HepG2 (cell line): Measurements from ENCODE around the gene NUDT22. TPM values are rescaled to one million over a fixed set of nuclear protein-coding genes. Genes with fewer than 3 reads are reported as not detected.

ENCODE experiments used
- HNRNPL ChIP-seq: fragments of 200-400 bp; formaldehyde crosslinking; IDR thresholded peaks from 2 replicates; pipeline ENCODE4 v1.6.1; 2017; ENCODE audit warnings: mild to moderate bottlenecking, low read depth, low read length
- HNRNPUL1 ChIP-seq: fragments of 200-400 bp; formaldehyde crosslinking; IDR thresholded peaks from 2 replicates; pipeline ENCODE4 v1.6.1; 2017; ENCODE audit warnings: low read depth, mild to moderate bottlenecking, low read length, moderate library complexity
- NCOR1 ChIP-seq: fragments of 200-600 bp; sonication (generic); IDR thresholded peaks from 2 replicates; pipeline ENCODE4 v1.7.0; 2017; ENCODE audit warnings: antibody characterized with exemption, low read length, borderline replicate concordance
- NR2C2 ChIP-seq: sonication (generic); formaldehyde crosslinking; IDR thresholded peaks from 2 replicates; pipeline ENCODE4 v1.4.0; 2020; ENCODE audit warnings: missing genetic modification reagents, mild to moderate bottlenecking, moderate library complexity, borderline replicate concordance
- REPIN1 ChIP-seq: sonication (generic); formaldehyde crosslinking; IDR thresholded peaks from 2 replicates; pipeline ENCODE4 v1.8.0; 2022; ENCODE audit warnings: missing genetic modification reagents, low read depth, mild to moderate bottlenecking, borderline replicate concordance
- REST ChIP-seq, 2 experiments: IDR thresholded peaks; 2 replicates each; pipeline ENCODE4 v1.6.1; 2011 to 2012; ENCODE audit warnings: low read length in 2 of 2, borderline replicate concordance in 1 of 2, low read depth in 1 of 2, mild to moderate bottlenecking in 1 of 2, moderate library complexity in 1 of 2
- U2AF2 ChIP-seq: fragments of 200-400 bp; formaldehyde crosslinking; IDR thresholded peaks from 2 replicates; pipeline ENCODE4 v1.6.1; 2017; ENCODE audit warnings: low read depth, mild to moderate bottlenecking, low read length
- ZBTB3 ChIP-seq: sonication (generic); formaldehyde crosslinking; IDR thresholded peaks from 2 replicates; pipeline ENCODE4 v1.4.0; 2020; ENCODE audit warnings: low read depth, mild to moderate bottlenecking, moderate library complexity, missing genetic modification reagents, borderline replicate concordance
- ZHX1 ChIP-seq: sonication (generic); formaldehyde crosslinking; IDR thresholded peaks from 2 replicates; pipeline ENCODE4 v1.8.1; 2022; ENCODE audit warnings: low read depth, mild to moderate bottlenecking, missing genetic modification reagents
- ZNF326 ChIP-seq: sonication (generic); formaldehyde crosslinking; IDR thresholded peaks from 2 replicates; pipeline ENCODE4 v1.4.0; 2020; ENCODE audit warnings: missing genetic modification reagents, borderline replicate concordance
- ZNF382 ChIP-seq: sonication (generic); formaldehyde crosslinking; IDR thresholded peaks from 2 replicates; pipeline ENCODE4 v1.5.0; 2020; ENCODE audit warnings: missing genetic modification reagents, mild to moderate bottlenecking, borderline replicate concordance
- ZNF782 ChIP-seq: sonication (generic); formaldehyde crosslinking; IDR thresholded peaks from 2 replicates; pipeline ENCODE4 v1.4.0; 2020; ENCODE audit warnings: missing genetic modification reagents, mild to moderate bottlenecking, borderline replicate concordance
- polyA plus RNA-seq, 8 experiments: library from polyadenylated mRNA; depleted of rRNA in 3 of 8; stranded (reverse) in 7 of 8; unstranded in 1 of 8; fragments of >200 nt; fragmentation: Illumina TruSeq in 4 of 8; extraction: Trizol in 4 of 8; gene quantifications; 2 replicates each; pipeline versions ENCODE4 v1.2.1 to v1.2.3, GENCODE V29; 2011 to 2016; ENCODE audit warnings: low read depth in 4 of 8, missing spikeins in 1 of 8, mixed read lengths in 1 of 8; ENCODE audit not compliant: insufficient read depth in 1 of 8
- total RNA-seq, 5 experiments: library from RNA; depleted of rRNA; stranded (reverse); fragments of >200 nt; fragmentation: Illumina TruSeq; extraction: Trizol; gene quantifications; 2 replicates each; pipeline ENCODE4 v1.2.3, GENCODE V29; 2016; ENCODE audit warnings: low read depth in 1 of 5
- TF ChIP-seq, protein P1 (sequence below): sonication (generic); formaldehyde crosslinking; IDR thresholded peaks from 2 replicates; pipeline ENCODE4 v1.8.0; 2022; ENCODE audit warnings: missing genetic modification reagents, low read depth, mild to moderate bottlenecking, borderline replicate concordance

Gene NUDT22
- total and polyA plus RNA-seq, 2 of the 13 experiments (the other 11 are each of a cell fraction or from before 2014, with no cell fraction given): 33.5 to 39.8 TPM

DNA sequence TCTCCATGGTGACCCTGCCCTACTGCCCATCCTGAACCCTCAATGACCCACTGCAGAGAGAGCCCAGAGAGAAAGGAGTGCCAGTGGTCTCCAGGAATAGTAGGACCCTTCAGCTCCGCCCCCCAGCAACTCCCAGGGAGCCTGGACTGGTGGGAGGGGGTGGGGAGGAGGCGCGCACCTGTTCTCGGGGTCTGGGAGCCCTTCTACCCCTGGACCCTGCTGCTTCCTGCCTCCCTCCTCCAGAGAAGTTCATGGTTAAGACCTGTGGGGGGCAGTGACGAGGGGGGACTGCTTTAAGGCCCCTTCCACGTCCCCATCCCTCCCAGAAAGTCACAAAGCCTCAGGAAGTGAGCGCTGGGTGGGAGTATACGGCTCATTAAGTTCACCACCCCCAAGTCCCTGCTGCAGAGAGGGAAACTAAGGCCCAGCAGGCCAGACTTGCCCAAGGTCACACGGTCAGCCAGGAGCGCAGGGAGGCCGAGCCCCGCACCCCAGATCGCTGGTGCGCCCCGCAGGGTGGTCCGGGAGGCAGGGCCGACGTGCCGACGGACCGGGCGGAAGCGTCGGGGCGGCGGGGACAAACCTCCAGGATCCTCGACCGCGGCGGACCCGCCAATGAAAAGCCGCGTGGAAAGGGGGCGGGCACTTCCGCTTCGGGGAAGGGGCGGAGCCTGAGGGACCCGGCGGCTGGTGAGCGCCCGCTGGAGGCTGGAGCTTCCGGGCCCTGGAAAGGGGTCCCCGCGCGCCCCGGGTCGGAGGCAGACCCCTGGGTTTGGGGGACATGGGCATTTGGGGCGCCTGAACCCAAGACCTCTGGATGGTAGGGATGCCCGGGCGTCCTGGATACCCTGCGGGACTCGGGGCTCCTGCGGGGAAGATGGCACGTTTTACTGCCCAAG lies at the start of gene NUDT22, which contains the start of gene TRPT1 (continued):
- TF ChIP-seq REST (IDR thresholded peaks at IDR 0.05; ENCODE audit: borderline replicate concordance in 1 of 2, low read depth in 1 of 2, low read length in 2 of 2) (no peak), HNRNPL (no peak), NR2C2 (peak; percentile 83), REPIN1 (CRISPR knock-in tag) (peak; percentile 57; the same call in 1 of the 2 replicates), ZHX1 (peak; percentile 28; the same call in 1 of the 2 replicates), ZNF782 (no peak), ZNF326 (no peak), NCOR1 (no peak), U2AF2 (no peak), HNRNPUL1 (no peak), ZBTB3 (CRISPR knock-in tag) (no peak), ZNF382 (no peak)
- TF ChIP-seq, protein P1, sequence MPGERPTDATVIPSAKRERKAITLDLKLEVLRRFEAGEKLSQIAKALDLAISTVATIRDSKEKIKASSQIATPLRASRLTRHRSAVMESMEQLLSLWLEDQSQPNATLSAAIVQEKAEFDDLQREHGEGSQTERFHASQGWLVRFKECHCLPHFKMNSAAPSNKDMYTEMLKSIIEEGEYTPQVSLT (CRISPR knock-in tag): no peak
